Head of caudate nucleus (tissue), 42 donors: ENCODE results near the gene KCND3.

Experiments used
- DNase-seq, 42 donors: peaks; one replicate each; pipeline versions ENCODE4 v3.0.0 to v3.0.0-alpha.2; 2020 to 2021; ENCODE audit warnings: mixed read lengths in 7 of 42
- intact Hi-C: fragments of 100-400 bp; cut with DNase I; formaldehyde crosslinking; loops from one replicate; pipeline ENCODE4 v1.15.0; 2022

The KCND3 gene

DNA sequence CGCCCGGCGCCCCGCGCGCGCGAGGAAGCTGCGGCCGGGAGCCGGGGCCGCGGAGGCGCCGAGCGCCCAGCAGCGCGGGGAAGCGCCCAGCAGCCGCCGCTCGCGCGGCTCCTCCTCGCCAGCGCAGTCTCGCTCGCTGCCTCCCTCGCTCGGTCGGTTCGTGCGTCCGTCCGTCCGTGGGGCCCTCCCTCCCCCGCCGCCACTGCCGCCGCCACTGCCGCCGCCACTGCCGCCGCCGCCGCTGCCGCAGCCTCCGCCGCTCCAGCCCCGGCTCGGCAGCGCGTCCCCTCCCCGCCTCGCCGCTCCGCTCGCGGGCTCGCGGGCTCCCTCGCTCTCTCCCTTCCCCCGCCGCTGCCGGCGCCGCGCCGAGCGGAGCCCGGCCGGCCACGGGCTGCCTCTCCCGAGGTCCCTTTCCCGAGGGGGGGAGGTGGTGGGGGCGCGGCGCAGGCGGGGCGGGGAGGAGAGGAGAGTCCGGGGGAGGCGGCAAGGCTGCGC, at the start of gene KCND3:
Gene KCND3 (minus strand): TSS at position 138 of the 495 bp plus-strand sequence.
- intact Hi-C loops = no loop called here
- DNase-seq = peak in 37 of 42 donors; percentile 20 to 80 (median 53)

DNA sequence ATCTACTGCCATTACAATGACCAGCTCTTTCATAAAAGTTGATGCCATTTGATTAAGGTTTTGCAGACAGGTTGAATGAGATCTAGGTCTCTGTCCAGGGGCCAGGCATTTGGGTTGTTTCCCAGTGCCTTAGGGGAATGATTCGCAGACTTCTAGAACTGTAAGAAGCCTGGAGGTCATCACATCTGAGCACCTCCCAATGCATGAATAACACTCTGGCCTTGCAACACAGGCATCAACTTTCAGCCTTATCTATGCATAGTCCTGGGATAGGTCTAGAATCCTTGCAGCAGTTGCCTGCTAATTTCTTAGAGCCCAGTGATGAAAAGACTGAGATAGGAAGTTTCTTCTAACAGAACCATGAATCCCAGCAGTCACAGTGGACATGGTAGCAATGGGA, 44.8 kb upstream of the KCND3 start:
- intact Hi-C loops = no loop called here
- no peak for DNase-seq

DNA sequence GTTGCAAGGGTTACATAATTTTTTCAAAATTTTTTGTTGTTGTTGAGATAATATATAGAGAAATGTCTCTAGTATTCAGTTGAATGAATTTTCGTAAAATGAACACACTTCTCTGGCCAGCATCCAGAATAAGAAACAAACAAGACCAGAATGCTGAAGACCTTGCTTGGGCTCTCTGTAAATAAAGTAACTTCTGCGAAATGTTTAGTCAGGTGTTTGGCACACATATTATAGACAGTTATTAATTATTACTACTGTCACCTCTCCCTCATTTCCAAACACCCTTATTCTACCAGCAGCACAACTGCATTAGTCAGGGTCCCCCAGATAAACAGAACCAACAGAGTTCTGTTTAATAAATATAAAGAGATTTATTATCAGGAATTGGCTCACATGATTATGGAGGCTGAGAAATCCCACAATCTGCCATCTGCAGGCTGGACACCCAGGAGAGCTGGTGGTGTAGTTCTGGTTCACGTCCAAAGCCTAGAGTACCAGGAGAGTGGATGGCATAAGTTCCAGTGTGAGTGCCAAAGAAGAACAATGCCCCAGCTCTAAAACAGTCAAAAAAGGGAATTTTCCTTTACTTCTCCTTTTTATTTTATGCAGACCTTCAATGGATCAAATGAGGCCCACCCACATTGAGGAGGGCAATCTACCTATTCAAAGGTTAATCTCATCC, 44.1 kb upstream of the KCND3 start:
- intact Hi-C loops = no loop called here
- DNase-seq = no peak

GRCh38 chr1:112030157-112030556, 40.7 kb upstream of the KCND3 start:
- DNase-seq = no peak
- intact Hi-C loops = no loop called here

DNA sequence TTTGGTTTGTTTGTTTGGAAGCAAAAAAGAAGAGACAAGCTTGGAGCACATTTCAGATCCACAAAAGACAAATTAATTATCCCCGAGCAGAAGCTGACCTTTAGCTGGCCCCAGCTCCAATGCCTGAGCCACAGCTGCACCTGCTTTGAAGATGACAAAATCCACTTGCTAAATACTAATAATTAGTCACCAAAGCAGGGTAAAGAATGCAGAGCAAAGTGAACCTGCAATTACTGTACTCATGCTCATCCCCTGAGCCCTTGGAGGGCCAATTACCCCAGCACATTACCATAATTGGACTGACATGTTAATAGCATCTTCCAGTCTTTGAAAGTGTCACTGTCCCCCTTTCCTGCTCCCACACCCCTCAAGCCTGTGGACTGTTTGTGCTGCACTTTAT, 38.2 kb upstream of the KCND3 start:
- no peak for DNase-seq
- intact Hi-C loops = no loop called here

DNA sequence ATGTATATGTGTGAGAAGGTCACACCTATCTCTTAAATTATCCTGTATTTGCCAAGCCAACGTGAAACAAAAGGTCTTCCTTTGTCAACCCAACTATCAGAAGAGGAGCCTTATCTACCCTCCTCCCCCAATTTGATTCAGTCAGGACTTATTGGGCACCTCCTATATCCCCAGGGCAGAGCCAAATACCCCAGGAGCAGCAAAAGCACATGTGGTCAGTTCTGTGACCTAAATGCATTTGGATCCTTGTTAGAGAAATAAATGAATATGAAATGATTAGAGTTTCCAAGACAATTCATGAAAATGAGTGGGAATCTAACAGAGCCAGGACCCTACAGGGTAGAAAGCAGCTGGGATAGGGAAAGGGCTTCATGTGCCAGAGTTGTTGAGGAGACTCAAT, 37.0 kb upstream of the KCND3 start:
- intact Hi-C loops = no loop called here
- no peak for DNase-seq

DNA sequence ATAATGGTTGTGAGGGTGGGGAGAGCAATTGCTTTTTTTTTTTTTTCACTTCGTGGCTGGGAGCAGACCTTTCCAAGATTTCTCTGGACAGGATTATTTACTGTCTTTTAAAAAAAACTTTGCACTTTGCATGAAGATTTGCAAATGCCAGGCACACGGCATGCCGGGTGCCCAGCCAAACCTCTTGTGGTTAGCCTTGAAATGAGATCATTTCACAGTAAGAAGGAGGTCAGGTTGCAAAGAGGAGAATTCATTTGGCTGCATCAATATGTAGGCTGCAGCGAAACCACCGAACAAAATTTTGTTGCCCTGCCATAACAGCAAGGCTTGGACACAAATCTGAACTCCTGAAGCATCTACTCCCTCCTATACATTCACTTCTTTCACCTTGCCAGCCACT, 36.5 kb upstream of the KCND3 start:
- DNase-seq = no peak
- intact Hi-C loops = no loop called here

DNA sequence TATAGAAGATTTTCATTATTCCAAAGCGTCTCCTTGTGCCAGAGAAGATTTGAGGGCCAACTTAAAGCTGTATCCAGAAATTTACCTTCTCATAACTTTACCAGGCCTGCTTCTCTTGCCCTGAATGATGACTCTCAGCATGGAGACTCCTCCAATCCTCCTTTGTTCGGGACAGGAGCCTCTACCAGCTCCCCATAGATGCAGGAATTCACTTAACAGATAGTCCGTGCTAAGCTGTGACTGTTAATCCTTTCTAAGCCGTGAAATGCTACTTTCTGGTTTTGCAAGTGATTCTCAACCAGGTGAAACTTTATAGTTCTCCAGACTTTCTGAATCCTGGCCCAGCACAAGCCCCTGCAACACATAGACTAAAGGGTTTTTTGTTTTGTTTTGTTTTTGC, 31.8 kb upstream of the KCND3 start:
- DNase-seq = no peak
- intact Hi-C loops = no loop called here

- intact Hi-C loops = no loop called here
- DNase-seq = no peak
Measured at GRCh38 chr1:112017183-112017582, 27.7 kb upstream of the KCND3 start.

- DNase-seq = no peak
- intact Hi-C loops = no loop called here
Measured at GRCh38 chr1:112012823-112013222, 23.4 kb upstream of the KCND3 start.

- peak in 7 of 42 donors; percentile 9 to 63 (median 21) for DNase-seq
- intact Hi-C loops = no loop called here
Measured at GRCh38 chr1:112011202-112011601, 21.7 kb upstream of the KCND3 start.

GRCh38 chr1:112007169-112007568, 17.7 kb upstream of the KCND3 start:
- DNase-seq = no peak
- intact Hi-C loops = no loop called here

- intact Hi-C loops = no loop called here
- DNase-seq = no peak
Measured at GRCh38 chr1:112006416-112007025, 17.1 kb upstream of the KCND3 start.

- intact Hi-C loops = no loop called here
- DNase-seq = no peak
Measured at GRCh38 chr1:112004076-112004475, 14.6 kb upstream of the KCND3 start.

DNA sequence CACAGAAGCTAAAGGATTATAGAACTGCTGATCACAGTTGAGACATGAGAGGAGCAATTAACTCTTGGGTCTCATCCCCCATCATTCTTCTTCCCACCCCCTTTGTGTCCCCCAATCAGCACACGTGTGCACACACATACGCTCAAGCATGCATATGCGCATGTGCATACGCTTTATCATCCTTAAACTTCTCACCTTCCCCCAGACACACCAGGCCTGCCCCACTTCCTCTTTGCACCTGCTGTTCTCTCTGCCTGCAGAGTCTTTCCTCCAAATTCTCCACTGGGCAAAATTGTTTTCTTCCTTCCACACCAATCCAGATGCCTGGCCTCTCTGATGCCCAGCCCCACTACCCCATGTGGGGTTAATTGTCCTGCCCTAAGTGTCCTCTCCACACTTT, 13.0 kb upstream of the KCND3 start:
- intact Hi-C loops = no loop called here
- DNase-seq = no peak

GRCh38 chr1:112001436-112001835, 12.0 kb upstream of the KCND3 start:
- DNase-seq = no peak
- intact Hi-C loops = no loop called here

GRCh38 chr1:112000048-112000447, 10.6 kb upstream of the KCND3 start:
- DNase-seq = no peak
- intact Hi-C loops = no loop called here

GRCh38 chr1:111998332-111998731, 8.9 kb upstream of the KCND3 start:
- no peak for DNase-seq
- intact Hi-C loops = no loop called here

DNA sequence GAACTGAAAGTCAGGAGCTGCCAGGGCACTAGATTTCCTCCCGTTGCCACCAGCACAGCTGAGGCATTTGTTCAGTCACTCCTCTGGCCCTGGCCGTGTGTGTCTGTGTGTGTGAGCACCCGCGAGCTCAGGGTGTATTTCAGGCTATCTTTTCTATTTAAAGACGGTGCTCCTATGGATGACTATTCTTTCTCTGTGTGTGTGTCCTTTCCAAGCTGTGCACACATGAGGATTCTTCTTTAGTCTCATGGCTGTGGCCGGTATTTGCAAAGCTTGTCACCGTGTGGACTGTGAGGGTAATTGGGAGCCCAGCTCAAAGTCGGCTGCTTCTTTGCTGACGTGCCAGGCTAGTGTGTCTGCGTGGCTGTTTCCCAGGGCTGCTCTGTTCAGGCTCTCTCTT, 3.0 kb upstream of the KCND3 start:
- intact Hi-C loops = no loop called here
- DNase-seq = peak in 22 of 42 donors; percentile 11 to 68 (median 30)

DNA sequence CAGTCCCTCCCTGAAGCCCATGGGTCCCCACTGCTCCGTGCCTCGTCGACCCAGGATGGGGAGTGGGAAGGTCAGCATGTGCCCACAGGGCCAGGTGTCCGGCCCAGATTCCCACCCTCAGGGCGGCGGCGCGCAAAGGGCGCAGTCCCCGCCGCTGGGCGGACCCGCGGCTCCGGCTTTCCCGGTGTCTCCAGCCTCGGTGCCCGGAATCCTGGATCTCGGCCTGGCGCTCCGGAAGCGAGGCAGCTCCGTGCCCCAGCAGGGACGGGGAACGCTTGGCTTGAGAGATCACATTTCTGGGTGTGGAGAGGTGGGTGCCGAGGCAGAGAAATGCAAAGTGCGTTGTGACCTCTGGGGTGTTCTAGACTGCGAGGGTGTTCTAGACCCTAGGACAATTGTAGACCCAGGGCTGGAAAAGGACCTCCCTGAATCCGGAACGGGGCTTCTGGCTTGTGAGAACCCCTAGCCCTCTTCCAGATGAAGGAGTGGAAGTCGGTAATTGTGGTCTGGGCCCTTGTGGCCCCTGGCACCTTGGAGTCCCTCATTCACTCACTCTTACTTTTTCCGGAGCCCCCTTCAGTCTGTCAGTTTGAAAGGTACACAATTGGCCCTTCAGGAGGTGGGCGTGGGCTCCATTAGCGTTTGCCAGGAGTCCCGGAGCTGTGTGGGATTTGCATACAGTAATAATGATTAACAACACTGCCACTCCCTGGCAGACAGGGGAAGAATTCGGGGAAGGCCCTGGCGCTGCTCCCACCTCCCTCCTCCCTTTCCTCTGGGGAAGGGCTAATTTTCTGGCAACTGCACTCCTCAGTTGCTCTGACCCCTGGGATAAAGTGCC, 1.6 kb upstream of the KCND3 start:
- intact Hi-C loops = no loop called here
- DNase-seq = peak; percentile 55 to 94 (median 81)
